Stimulated activated CD8-positive, alpha-beta memory T cell treated with anti-CD3 and anti-CD28 coated beads, Interleukin-4, amount 100 ng/mL, for 24 hours (primary cell): ENCODE data around the gene TLL1.

Experiments
- DNase-seq: peaks from one replicate; pipeline ENCODE4 v3.0.0-alpha.2; 2020; ENCODE audit warnings: low read depth

Gene TLL1

DNA sequence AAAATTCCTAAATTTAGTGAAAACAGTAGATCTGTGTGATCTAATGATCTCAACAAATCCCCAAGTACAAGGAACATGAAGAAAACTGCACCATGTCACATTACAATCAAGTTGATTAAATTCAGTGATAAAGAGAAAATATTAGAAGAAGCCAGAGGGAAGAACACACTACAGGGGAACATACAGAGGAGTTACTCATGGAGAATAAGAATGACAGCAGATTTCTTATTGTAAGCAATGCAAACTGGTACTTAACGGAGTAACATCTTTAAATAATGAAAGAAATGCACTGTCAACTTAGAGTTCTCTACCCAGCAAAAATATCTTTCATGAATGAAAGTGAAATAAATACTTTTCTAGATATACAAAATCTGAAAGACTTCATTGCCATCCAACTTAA is 21.1 kb downstream of the TLL1 start:
- no peak for DNase-seq

DNA sequence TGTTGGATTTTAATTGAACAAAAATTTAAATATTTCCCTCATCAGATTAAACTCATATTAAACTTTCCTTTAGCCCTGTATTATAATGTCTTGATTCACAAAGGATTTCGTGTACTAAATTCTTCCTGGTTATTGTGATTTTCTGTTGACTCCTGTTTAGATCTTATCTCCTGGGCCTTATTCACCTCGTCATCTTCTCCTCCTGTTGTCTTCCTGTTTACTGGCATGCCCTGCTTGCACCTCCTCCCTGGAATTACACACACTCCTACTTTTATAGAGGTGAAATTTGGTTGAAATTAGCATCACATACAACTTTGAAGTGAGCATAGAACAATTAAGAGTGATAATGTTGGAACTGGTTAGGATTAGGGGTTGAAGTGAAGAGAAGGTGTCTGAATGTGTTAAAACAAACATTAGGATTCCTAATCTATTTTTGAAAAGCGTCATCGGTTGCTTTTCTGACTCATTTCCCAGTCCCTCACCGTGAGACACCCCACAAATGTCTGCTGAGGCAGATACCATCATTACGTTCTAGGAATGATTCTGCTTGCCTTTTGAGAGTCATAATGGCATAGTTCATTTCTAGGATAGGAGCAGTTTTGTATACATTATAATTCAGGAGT is 32.5 kb downstream of the TLL1 start:
- no peak for DNase-seq

DNA sequence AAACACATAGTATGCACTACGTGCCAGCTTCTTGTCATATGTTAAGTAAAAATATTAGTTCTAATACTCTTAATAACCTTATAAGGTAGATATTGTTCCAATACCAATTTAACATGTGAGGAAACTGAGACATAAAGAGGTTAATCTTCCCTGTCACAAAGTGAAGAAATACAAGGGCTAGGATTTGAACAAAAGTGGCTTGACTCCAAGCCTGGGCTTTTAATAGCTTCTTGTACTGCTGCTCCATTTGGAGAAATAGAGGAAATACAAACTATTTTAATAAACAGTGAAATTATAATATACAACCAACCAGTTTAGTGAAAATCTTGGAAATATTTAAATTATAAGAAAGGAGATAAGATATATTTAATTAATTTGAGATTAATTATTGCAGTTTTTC is 33.2 kb downstream of the TLL1 start:
- DNase-seq, result no peak

DNA sequence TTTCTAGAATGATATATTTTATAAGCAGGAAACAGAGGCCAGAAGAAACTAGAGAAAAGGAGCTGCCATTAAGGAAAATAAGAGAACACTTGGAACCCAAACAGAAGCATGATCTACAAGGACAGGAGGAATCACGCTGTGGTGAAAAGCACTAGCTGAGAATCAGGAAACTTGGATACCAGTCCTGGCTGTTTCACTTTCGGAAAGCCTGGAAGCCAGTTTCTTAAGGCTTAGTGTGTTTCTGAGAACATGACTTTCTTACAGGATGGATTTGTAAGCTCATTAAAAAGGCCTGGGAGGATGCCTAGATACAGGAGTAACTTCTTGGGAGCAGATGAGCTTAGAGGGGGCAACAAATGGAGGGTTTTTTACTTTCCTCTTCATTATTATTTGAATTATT is 36.9 kb downstream of the TLL1 start:
- DNase-seq, result no peak

DNA sequence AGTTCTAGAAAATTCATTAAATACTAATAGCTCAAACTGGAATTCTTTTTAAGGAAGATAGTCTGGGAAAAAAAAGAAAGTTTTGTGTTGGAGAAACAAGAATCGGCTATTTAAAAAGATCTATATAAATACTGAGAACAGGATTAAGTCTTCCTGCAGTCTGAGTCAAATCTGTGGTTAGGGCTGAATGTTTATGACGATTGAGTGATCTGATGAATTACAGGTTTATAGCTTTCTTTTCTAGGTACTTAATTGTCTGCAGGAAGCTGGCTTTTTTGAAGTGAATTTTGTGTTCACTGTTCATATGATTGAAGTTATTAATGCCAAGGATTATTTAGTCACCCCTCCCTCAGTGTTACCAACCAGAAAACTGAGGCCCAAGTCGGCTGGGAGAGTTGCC is 42.2 kb downstream of the TLL1 start:
- DNase-seq, result no peak

DNA sequence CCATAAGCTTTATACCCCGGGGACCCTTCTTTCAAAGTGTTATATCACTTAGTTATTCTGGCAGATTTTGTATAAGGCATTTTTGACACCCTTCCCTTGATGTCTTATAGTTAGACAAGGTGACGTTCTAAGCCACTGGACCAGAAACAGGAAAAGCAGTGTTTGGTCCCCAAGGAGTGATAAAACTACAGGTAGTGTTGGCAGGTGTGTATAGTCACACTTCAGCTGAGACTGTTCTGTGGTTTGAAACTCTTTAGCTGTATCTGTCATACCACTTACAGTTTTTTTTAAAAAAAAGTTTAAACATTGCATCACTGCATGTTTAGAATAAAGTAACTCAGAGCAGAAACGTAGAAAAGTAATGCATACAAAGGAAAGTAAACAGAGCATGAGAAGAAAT is 48.5 kb downstream of the TLL1 start:
- no peak for DNase-seq

DNA sequence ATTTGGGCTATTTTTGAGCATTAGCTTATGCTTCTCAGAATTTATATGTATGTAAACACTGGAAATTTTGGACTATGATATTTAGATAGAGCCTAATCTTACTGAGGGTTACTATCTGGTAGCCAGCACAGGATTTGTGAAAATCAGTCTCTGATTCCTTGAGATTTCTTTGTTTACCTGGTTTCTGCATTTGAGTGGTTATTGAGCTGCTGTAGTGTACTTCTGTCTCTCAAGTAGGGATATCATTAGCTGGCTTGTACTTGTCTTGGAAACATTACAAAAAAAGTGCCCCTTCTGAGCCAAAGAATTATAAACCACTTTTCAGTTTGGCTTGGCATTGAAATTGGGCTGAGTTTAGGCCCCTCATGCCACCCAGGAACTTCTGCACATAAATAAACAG is 49.7 kb downstream of the TLL1 start:
- DNase-seq, result no peak

DNA sequence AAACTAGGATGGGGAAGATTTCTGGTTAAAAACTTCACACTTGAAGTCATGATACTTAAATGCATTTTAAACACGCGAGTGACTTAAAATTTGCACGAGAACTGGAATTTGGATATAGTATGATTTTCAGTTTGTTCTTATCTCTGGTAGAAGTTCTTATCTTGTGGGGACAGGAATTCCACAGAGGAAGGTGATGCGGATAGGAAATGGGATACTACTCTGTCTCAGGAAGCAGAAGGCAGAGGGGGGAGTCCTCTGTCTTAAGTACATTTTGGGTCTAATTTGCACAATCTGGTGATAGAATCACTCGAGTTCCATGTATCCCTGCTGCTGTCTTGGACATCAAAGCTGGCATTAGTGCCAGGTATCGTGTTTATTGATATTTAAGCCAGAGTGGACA is 53.3 kb downstream of the TLL1 start:
- no peak for DNase-seq

DNA sequence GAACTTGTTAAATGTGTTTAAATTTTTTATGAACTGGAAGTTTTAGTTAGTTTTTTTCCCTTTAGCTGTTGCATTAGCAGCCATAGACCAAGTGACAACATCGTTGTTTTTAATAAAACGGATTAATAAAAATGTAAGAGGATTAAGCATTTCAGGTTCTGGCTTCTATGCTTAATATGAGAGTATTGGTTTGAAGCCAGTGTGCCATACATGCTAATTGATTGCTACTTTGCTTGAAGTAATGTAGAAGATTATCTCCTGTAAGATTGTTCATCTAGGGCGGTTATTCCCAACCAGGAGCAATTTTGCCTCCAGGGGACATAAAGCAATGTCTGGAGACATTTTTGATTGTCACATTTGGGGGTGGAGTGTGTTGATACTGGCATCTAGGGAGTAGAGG is 54.3 kb downstream of the TLL1 start:
- DNase-seq, result no peak

DNA sequence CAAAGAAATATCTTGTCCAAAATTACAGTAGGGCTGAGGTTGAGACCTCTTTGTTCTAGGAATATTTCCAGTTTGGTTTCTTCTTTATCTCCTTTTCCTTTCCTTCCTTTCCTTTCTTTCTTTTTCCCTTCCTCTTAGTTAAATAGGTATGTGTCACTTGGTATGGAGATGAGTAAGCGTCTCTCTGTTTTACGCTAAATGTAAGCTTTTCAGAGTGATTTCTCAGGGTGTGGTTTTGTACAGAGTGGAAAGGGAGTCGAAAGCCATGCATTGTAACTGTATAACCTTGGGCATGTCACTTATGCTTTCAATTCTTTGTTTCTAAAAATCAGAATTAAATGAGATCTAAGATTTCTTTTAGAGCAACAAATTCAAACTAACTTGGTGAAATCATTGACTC is 54.8 kb downstream of the TLL1 start:
- DNase-seq, result no peak

DNA sequence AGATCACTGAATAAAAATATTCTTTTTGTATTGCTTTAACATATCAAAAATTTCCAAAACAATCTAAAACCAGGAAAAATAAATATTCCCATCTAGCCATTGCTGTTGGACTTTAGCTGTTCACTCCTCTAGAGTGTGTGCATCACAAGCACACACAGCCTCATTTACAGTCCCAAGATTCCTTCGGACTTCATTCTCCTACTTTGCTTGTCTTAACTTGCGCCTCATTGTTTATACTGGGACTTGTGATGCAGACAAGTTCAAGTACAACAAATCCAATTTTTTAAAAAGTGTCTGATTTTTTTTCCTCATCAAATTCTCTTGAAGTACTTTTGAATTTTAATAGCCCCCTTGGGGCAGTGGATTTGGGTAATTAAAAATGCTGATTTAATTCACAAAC is 55.6 kb downstream of the TLL1 start:
- DNase-seq, result no peak

DNA sequence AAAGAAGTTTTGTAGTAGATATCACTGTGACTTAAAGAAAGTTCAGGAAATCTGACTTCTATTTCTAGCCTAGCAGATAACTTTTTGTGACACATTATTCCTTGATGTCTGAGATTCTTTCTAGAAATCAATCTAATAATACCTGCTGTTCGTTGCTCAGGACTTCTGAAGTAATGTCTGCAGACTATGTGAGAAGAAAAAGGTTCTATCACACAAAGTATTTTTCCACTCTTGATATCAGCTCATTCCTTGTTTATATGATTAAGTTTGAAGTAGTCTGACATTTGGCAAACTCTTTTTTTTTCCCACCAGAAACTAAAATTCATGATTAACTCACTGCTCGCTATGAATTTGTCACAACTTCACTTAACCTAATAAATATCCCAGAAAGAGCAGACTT is 56.6 kb downstream of the TLL1 start:
- DNase-seq, result no peak

DNA sequence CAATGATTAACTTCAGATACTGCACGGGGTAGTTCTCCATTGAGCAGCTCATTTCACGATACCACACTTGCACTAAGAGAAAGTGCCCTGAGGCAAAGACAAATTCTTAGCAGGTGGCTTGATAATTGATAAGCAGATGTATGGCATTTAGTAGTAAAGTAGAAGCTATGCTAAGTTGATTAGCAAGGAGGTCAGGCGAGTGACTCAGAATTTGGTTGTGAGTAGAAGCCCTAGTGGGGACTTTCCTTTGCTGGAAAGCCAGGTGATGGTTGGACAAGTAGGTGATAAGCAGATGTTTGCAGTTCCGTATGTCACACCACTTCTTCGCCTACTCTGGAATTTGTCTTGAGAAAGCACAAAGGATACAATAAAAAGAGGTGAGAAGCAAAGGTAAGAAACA is 58.7 kb downstream of the TLL1 start:
- no peak for DNase-seq

DNA sequence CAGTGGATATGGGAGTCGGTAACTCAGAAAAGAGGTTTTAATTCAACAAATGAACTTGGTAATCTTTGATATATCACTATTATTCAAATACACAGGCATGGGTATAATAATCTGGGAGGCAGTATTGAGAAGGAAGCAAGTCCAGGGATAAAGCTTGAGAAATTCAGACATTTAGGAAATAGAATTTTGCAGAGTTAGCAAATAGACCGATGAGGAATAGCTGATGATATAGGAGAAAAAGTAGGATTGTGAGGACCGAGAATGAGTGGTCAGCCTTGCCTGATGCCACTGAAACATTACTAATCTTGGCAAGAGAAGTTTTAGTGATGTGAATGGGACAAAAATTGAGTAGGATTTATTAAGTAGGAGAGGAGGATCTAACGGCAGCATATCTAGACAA is 71.9 kb downstream of the TLL1 start:
- DNase-seq, result no peak

DNA sequence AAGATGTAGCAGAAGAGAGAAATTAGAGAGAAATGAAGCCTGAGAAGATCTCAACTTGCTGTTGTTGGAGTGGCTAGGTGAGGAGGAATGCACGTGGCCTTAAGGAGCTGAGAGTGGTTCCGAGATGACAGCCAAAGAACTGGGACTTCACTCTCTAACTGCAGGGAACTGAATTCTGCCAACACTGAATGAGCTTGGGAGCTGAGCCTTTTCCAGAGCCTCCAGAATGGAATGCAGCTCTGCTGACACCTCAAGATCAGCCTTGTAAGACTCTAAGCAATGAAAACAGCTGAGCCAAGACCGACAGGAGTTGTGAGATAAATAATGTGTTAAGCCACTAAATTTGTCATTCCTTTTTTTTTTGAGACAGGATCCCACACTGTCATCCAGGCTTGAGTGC is 73.0 kb downstream of the TLL1 start:
- no peak for DNase-seq

DNA sequence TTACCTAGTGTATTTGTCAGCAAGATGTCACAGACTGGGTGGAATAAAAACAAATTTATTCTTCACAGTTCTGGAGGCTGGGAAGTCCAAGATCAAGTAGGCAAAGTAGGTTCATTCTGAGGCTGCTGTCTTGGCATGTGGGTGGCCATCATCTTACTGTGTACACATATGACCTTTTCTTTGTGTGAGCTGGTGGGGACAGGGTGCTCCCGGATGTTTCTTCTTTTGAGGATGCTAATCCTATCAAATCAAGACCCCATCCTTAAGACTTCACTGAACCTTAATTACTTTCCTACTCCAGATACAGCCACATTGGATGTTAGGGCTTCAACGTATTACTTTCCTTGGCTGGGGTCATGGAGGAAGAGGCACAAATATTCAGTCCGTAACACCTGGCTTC is 74.0 kb downstream of the TLL1 start:
- no peak for DNase-seq

DNA sequence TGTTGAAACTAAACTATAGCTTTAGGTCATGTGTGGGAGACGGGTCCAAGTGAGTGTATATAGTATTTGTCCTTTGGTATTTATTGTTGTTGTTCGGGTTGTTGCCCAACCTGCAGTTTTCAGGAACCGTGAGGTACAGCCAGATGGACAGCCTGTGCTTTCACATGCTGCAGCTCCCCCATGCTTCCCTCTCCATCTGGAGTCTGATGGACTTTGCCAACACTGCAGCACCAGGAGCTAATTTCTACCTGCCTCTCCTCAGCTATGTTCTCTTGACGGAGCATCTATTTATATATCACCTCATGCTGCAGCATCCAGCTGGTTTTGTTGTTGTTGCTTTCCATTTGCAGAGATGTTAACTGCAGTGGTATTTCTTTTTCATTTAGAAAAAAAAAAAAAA is 80.1 kb downstream of the TLL1 start:
- no peak for DNase-seq

DNA sequence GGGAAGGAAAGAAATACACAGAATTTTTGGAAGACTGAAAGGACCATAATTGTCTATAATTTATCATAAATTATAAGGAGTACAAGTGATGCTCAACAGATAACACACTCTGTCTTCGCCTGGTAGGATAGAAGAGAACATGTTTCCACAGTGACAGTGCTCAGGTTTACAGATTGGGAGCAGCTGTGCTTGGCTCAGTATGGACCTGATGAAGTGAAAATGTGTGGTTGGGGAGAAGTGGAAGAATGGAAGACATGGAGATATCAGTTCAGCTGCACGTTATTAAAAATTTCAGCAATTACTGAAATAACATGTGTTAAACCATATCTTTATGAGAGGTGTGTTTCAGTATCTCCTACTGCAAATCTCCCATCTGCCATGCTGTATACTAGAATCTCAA is 90.6 kb downstream of the TLL1 start:
- DNase-seq, result no peak

DNA sequence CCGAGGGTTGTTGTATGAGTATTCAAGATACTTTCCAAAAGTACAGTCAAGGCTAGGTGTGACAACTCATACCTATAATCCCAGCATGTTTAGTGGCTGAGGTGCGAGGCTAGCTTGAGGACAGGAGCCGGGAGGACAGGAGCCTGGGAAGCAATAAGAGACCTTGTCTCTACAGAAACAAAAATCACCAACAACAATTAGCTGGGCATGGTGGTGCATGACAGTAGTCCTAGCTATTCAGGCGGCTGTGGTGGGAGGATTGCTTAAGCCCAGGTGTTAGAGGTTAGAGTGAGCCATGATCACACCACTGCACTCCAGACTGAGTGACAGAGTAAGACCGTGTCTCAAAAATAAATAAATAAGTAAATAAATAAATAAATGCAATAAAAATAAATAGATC is 91.6 kb downstream of the TLL1 start:
- DNase-seq, result no peak

DNA sequence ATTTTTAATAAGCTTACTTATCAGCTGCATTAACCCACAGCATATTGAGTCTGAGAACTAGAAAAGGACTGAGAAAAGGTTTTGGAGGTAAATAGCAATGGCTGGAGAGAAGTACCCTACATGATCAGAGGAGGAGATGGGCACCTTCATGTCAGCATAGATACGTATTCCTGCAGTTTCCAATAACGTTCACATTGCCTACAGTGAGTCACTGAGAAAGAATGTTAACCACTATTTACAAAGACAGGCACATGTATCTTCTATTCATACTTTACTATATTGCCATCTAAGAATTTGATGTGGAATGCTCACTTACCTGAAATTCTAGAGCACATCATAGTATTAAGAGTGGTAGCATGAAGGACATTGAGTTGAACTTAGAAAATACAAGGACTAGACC is 92.5 kb downstream of the TLL1 start:
- DNase-seq, result no peak

DNA sequence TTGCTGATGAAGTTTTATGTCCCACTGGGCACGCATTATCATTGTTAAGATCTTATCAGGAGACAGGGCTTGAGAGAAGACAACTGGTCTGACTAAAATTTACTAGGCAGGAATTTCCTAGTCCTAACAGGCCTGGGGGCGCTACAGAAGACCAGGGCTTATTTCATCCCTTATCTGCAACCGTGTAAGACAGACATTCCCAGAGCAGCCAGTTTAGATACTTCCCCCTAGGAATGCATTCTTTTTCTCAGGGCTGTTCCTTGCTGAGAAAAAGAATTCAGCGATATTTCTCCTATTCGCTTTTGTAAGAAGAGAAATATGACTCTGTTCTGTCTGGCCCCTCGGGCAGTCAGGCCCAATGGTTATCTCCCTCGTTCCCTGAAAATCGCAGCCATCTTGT is 93.8 kb downstream of the TLL1 start:
- DNase-seq, result no peak

DNA sequence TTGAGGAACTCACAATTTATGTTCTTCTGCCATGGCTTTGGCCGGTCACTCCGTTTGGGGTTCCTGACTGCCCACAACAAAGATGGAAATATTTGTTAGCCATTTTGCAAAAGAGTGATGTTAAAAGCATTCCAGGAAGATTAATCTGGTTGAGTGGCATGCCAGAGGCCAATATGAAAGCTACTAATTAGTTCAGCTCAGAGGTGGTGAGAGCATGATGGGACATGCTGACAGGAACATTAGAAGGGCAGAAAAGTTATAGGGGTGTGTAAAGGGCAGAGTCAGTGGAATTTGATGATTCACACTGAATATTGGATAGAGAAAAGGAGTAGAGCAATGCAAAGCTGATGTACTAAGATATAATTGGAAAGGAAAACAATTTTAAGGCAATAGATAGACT is 94.4 kb downstream of the TLL1 start:
- no peak for DNase-seq

DNA sequence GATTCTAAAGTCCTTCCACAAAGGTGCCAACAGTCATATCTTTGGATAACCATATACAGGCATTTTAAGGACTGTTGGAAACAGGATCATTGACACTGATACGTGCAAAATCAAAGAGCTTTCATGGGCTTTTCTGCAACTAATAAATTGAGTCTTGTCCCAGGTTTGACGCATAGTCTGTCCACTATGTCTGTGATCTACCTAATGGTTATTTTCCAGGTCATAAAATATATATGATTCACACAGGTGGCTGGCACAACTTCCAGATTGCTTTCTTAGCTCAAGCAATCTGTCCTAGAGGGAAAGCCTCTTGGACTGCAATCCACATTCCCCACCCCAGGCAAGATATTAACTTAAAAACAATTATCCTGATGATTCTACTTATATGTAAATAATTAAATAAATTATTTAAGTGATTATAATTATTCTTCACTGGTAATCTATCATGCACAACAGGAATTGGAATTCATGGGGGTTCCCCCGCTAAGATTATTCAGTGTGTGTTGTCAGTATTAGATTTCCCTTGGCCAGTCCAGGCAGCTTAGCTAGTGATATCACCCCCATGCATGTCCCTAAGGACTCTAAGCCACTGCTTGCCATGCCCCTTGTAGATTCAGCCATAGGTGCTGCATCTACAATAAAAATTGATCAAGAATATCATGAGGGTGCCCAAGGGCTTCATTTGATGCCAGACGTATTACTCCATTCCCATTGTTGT is 97.8 kb downstream of the TLL1 start:
- DNase-seq, result no peak

DNA sequence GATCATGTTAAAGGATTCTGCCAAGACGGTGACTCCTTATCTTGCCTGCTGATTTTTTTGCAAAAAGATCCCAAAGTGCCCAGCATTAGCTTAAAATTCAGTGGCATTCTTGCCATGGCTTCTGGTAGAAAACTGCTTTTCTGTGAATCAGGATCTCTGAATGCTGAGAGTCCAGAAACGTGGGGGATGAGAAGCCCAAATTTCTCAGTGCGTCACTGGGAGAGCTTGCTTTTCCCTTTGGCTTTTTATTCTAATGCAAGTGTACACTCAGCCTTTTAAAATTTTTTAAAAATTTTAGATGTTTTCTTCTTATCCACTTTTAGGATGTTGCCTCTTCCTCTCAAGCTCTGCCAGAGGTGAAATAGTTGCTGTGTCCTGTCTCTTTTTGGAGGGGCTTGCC is 98.4 kb downstream of the TLL1 start:
- DNase-seq, result no peak
